Cardiac muscle cell (in vitro differentiated cells and primary cell): ENCODE results near the gene TTLL10. TPM values are rescaled to one million over a fixed set of nuclear protein-coding genes. Genes with fewer than 3 reads are reported as not detected.

Experiments used
- polyA plus RNA-seq: library from polyadenylated mRNA; unstranded; fragments of >200 nt; fragmentation: Nextera tagmentation; extraction: Ambion mirVana; gene quantifications from 2 replicates; pipeline ENCODE4 v1.2.1, GENCODE V29; 2016
- total RNA-seq: library from RNA; depleted of rRNA; stranded (reverse); fragments of >200 nt; gene quantifications from 2 replicates; pipeline ENCODE4 v1.2.3, GENCODE V29; 2016

The TTLL10 gene
- total and polyA plus RNA-seq, 2 experiments from 2014 or later = 0.31 TPM; not detected in 1

Other genes starting within 250 kb of the TTLL10 start
- 90.7 and 146 TPM in 2 replicates for gene SAMD11, start 250.0 kb upstream of the TTLL10 start, total RNA-seq
- 32.2 and 63.3 TPM in 2 replicates for gene SAMD11, start 250.0 kb upstream of the TTLL10 start, polyA plus RNA-seq
- gene NOC2L, start 214.6 kb upstream of the TTLL10 start, total RNA-seq = 98.2 and 119 TPM in 2 replicates
- 95.4 and 122 TPM in 2 replicates for gene NOC2L, start 214.6 kb upstream of the TTLL10 start, polyA plus RNA-seq
- gene KLHL17, start 213.3 kb upstream of the TTLL10 start, total RNA-seq = 16.2 and 42.9 TPM in 2 replicates
- 31.5 and 40.6 TPM in 2 replicates for gene KLHL17, start 213.3 kb upstream of the TTLL10 start, polyA plus RNA-seq
- 0.36 TPM in 1 of 2 replicates, not detected in the other for gene PLEKHN1, start 207.4 kb upstream of the TTLL10 start, total RNA-seq
- gene PLEKHN1, start 207.4 kb upstream of the TTLL10 start, polyA plus RNA-seq = 0.60 TPM in 2 replicates
- 0.49 and 1.0 TPM in 2 replicates for gene PERM1, start 191.8 kb upstream of the TTLL10 start, total RNA-seq
- gene PERM1, start 191.8 kb upstream of the TTLL10 start, polyA plus RNA-seq = 0.71 and 0.77 TPM in 2 replicates
- gene HES4, start 173.8 kb upstream of the TTLL10 start, total RNA-seq = 54.4 and 89.4 TPM in 2 replicates
- 45.7 and 83.6 TPM in 2 replicates for gene HES4, start 173.8 kb upstream of the TTLL10 start, polyA plus RNA-seq
- gene ISG15, start 160.4 kb upstream of the TTLL10 start, total RNA-seq = 73.4 and 111 TPM in 2 replicates
- 68.2 and 110 TPM in 2 replicates for gene ISG15, start 160.4 kb upstream of the TTLL10 start, polyA plus RNA-seq
- gene AGRN, start 153.8 kb upstream of the TTLL10 start, total RNA-seq = 95.5 and 154 TPM in 2 replicates
- gene AGRN, start 153.8 kb upstream of the TTLL10 start, polyA plus RNA-seq = 23.5 and 30.6 TPM in 2 replicates
- gene RNF223, start 99.6 kb upstream of the TTLL10 start, total RNA-seq = 0.33 and 1.7 TPM in 2 replicates
- gene RNF223, start 99.6 kb upstream of the TTLL10 start, polyA plus RNA-seq = not detected in 2 replicates
- gene C1orf159, start 57.8 kb upstream of the TTLL10 start, total RNA-seq = 21.8 and 36.2 TPM in 2 replicates
- 17.7 and 21.7 TPM in 2 replicates for gene C1orf159, start 57.8 kb upstream of the TTLL10 start, polyA plus RNA-seq
- not detected in 2 replicates for gene TNFRSF18, start 32.7 kb downstream of the TTLL10 start, total RNA-seq
- 0.39 and 0.74 TPM in 2 replicates for gene TNFRSF18, start 32.7 kb downstream of the TTLL10 start, polyA plus RNA-seq
- 0.11 TPM in 1 of 2 replicates, not detected in the other for gene TNFRSF4, start 40.3 kb downstream of the TTLL10 start, total RNA-seq
- gene TNFRSF4, start 40.3 kb downstream of the TTLL10 start, polyA plus RNA-seq = 0.10 TPM in 1 of 2 replicates, not detected in the other
- 139 and 148 TPM in 2 replicates for gene SDF4, start 58.1 kb downstream of the TTLL10 start, total RNA-seq
- 172 and 180 TPM in 2 replicates for gene SDF4, start 58.1 kb downstream of the TTLL10 start, polyA plus RNA-seq
- gene B3GALT6, start 58.4 kb downstream of the TTLL10 start, total RNA-seq = 53.1 and 58.9 TPM in 2 replicates
- gene B3GALT6, start 58.4 kb downstream of the TTLL10 start, polyA plus RNA-seq = 56.8 and 69.5 TPM in 2 replicates
- 1.5 TPM in 1 of 2 replicates, not detected in the other for gene C1QTNF12, start 72.8 kb downstream of the TTLL10 start, total RNA-seq
- gene C1QTNF12, start 72.8 kb downstream of the TTLL10 start, polyA plus RNA-seq = not detected in 2 replicates
- gene UBE2J2, start 100.0 kb downstream of the TTLL10 start, total RNA-seq = 64.2 and 70.5 TPM in 2 replicates
- gene UBE2J2, start 100.0 kb downstream of the TTLL10 start, polyA plus RNA-seq = 87.3 and 93.1 TPM in 2 replicates
- gene SCNN1D, start 106.6 kb downstream of the TTLL10 start, total RNA-seq = 13.0 and 26.5 TPM in 2 replicates
- gene SCNN1D, start 106.6 kb downstream of the TTLL10 start, polyA plus RNA-seq = 7.5 and 11.0 TPM in 2 replicates
- gene ACAP3, start 134.1 kb downstream of the TTLL10 start, total RNA-seq = 59.1 and 61.4 TPM in 2 replicates
- gene ACAP3, start 134.1 kb downstream of the TTLL10 start, polyA plus RNA-seq = 45.7 and 63.6 TPM in 2 replicates
- 22.1 and 25.0 TPM in 2 replicates for gene PUSL1, start 134.7 kb downstream of the TTLL10 start, total RNA-seq
- 17.4 and 18.7 TPM in 2 replicates for gene PUSL1, start 134.7 kb downstream of the TTLL10 start, polyA plus RNA-seq
- 100.0 and 124 TPM in 2 replicates for gene INTS11, start 150.8 kb downstream of the TTLL10 start, total RNA-seq
- 75.8 and 86.4 TPM in 2 replicates for gene INTS11, start 150.8 kb downstream of the TTLL10 start, polyA plus RNA-seq
- gene CPTP, start 150.9 kb downstream of the TTLL10 start, total RNA-seq = 38.5 and 49.3 TPM in 2 replicates
- gene CPTP, start 150.9 kb downstream of the TTLL10 start, polyA plus RNA-seq = 33.7 and 38.0 TPM in 2 replicates
- 0.81 and 1.1 TPM in 2 replicates for gene TAS1R3, start 157.4 kb downstream of the TTLL10 start, total RNA-seq
- 0.32 and 0.70 TPM in 2 replicates for gene TAS1R3, start 157.4 kb downstream of the TTLL10 start, polyA plus RNA-seq
- gene DVL1, start 175.5 kb downstream of the TTLL10 start, total RNA-seq = 78.1 and 105 TPM in 2 replicates
- gene DVL1, start 175.5 kb downstream of the TTLL10 start, polyA plus RNA-seq = 29.1 and 49.2 TPM in 2 replicates
- 50.4 and 90.1 TPM in 2 replicates for gene MXRA8, start 184.7 kb downstream of the TTLL10 start, total RNA-seq
- 42.2 and 58.8 TPM in 2 replicates for gene MXRA8, start 184.7 kb downstream of the TTLL10 start, polyA plus RNA-seq
- gene AURKAIP1, start 201.3 kb downstream of the TTLL10 start, total RNA-seq = 235 and 301 TPM in 2 replicates
- gene AURKAIP1, start 201.3 kb downstream of the TTLL10 start, polyA plus RNA-seq = 252 and 305 TPM in 2 replicates
- 183 and 230 TPM in 2 replicates for gene CCNL2, start 225.5 kb downstream of the TTLL10 start, total RNA-seq
- gene CCNL2, start 225.5 kb downstream of the TTLL10 start, polyA plus RNA-seq = 283 and 301 TPM in 2 replicates
- 97.6 and 168 TPM in 2 replicates for gene MRPL20, start 233.4 kb downstream of the TTLL10 start, total RNA-seq
- 204 and 255 TPM in 2 replicates for gene MRPL20, start 233.4 kb downstream of the TTLL10 start, polyA plus RNA-seq
- 0.49 and 0.60 TPM in 2 replicates for gene ANKRD65, start 247.4 kb downstream of the TTLL10 start, total RNA-seq
- 0.32 and 2.0 TPM in 2 replicates for gene ANKRD65, start 247.4 kb downstream of the TTLL10 start, polyA plus RNA-seq